GM13977 (cell line): ENCODE measurements around the gene GUCY1A1.

ENCODE experiments used
- DNase-seq: peaks from one replicate; pipeline ENCODE4 v3.0.0; 2012; ENCODE audit warnings: low spot score
- in situ Hi-C: fragments of 300-500 bp; cut with MboI; formaldehyde crosslinking; loops from one replicate; pipeline ENCODE4 v1.12.0; 2022; ENCODE audit warnings: low sequenced_read_pairs, low pct_unique_long_range_greater_than_20kb, mixed read lengths, inconsistent platforms; ENCODE audit not compliant: unreplicated experiment
- TF ChIP-seq, protein P1 (sequence below): IDR thresholded peaks from 2 replicates; pipeline ENCODE4 v1.5.1; 2012; ENCODE audit warnings: mild to moderate bottlenecking, control low read depth; ENCODE audit not compliant: insufficient read depth; ENCODE audit errors: extremely low read depth, missing control alignments

The GUCY1A1 gene

GRCh38 chr4:155696226-155696625 is 29.6 kb downstream of the GUCY1A1 start:
- TF ChIP-seq, protein P1, sequence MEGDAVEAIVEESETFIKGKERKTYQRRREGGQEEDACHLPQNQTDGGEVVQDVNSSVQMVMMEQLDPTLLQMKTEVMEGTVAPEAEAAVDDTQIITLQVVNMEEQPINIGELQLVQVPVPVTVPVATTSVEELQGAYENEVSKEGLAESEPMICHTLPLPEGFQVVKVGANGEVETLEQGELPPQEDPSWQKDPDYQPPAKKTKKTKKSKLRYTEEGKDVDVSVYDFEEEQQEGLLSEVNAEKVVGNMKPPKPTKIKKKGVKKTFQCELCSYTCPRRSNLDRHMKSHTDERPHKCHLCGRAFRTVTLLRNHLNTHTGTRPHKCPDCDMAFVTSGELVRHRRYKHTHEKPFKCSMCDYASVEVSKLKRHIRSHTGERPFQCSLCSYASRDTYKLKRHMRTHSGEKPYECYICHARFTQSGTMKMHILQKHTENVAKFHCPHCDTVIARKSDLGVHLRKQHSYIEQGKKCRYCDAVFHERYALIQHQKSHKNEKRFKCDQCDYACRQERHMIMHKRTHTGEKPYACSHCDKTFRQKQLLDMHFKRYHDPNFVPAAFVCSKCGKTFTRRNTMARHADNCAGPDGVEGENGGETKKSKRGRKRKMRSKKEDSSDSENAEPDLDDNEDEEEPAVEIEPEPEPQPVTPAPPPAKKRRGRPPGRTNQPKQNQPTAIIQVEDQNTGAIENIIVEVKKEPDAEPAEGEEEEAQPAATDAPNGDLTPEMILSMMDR = no peak
- DNase-seq = no peak
- in situ Hi-C loops = no loop called here

DNA sequence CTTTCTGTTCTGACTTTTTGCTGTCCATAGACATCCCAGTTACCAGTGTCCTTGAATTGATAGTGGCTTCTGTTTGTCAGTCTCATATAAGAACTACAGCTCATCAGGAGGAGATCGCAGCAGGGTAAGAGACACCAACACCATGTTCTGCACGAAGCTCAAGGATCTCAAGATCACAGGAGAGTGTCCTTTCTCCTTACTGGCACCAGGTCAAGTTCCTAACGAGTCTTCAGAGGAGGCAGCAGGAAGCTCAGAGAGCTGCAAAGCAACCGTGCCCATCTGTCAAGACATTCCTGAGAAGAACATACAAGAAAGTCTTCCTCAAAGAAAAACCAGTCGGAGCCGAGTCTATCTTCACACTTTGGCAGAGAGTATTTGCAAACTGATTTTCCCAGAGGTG is 30.1 kb downstream of the GUCY1A1 start:
- DNase-seq = no peak
- TF ChIP-seq, protein P1 = no peak
- in situ Hi-C loops = no loop called here

DNA sequence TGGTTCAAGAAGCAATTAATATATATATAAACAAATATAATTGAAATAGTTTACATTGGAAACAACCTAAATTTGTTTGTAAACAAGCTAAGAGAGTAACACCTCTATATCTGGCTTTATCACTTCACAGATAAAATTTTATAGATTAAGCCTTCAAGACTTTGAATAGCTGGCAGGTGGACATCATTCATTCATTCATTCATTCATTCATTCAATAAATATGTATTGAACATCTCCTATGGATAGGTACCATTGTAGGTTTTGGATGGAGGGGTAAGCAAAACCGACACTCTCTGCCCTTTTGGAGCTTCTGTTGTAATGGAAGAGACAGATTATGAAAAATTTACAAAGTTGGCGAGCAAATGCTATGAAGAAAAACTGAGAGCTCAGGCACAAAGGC is 35.2 kb downstream of the GUCY1A1 start:
- TF ChIP-seq, protein P1 = no peak
- DNase-seq = no peak
- in situ Hi-C loops = no loop called here

GRCh38 chr4:155703486-155704247 is 37.0 kb downstream of the GUCY1A1 start:
- peak; percentile 17 for DNase-seq
- TF ChIP-seq, protein P1 = no peak
- in situ Hi-C loops = no loop called here

GRCh38 chr4:155704841-155705404 is 38.3 kb downstream of the GUCY1A1 start:
- in situ Hi-C loops = no loop called here
- TF ChIP-seq, protein P1 = no peak
- DNase-seq = no peak

DNA sequence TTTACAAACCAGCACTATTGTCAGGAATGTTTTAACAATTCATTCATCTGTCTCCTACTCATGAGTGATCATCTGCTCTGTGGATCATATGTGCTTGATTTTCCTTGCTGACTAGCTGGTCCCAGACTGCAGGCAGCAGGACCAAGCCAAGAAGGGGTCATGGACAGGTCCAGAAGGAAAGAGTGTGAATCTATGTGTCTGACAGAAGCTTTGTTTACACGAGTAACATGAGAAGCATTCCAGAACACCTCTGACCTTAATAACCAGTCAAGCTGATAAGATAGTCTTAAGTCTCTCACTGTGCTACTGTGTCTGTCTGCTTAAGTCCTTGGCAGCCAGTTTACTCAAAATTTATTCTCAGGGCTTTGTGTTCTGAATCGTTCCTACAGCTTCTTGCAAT is 39.0 kb downstream of the GUCY1A1 start:
- no peak for DNase-seq
- in situ Hi-C loops = no loop called here
- TF ChIP-seq, protein P1 = no peak
